SIG-M5 (cell line): Measurements from ENCODE around the gene RGS10.
"Not testable (repeated sequence)": the region's sequence is repeated elsewhere in the genome, so short reads cannot be mapped to it uniquely, and the experiment has no call there.

Source experiments
- DNase-seq: peaks from one replicate; lab custom pipeline; 2025; lab: John Stamatoyannopoulos, UW

The RGS10 gene

GRCh38 chr10:119542357-119542987, at the start of gene RGS10:
TSS of gene RGS10 (minus strand) at chr10:119542719. CDS start at chr10:119542638, 81 bp downstream.
- DNase-seq: peak; percentile 30

- DNase-seq: no peak
Observed at GRCh38 chr10:119588071-119588470, 45.6 kb upstream of the RGS10 start.

GRCh38 chr10:119578355-119578754, 35.8 kb upstream of the RGS10 start:
- DNase-seq: no peak

- no peak for DNase-seq
Observed at GRCh38 chr10:119575991-119576390, 33.5 kb upstream of the RGS10 start.

GRCh38 chr10:119575506-119575905, 33.0 kb upstream of the RGS10 start:
- DNase-seq: no peak

- no peak for DNase-seq
Observed at GRCh38 chr10:119567978-119568377, 25.5 kb upstream of the RGS10 start.

GRCh38 chr10:119562097-119562496, 19.6 kb upstream of the RGS10 start:
- no peak for DNase-seq

- DNase-seq: not testable (repeated sequence)
Observed at GRCh38 chr10:119559511-119559910, 17.0 kb upstream of the RGS10 start.

GRCh38 chr10:119556081-119556480, 13.6 kb upstream of the RGS10 start:
- DNase-seq: not testable (repeated sequence)

GRCh38 chr10:119555178-119555784, 12.8 kb upstream of the RGS10 start:
- no peak for DNase-seq

- no peak for DNase-seq
Observed at GRCh38 chr10:119550827-119551226, 8.3 kb upstream of the RGS10 start.

GRCh38 chr10:119549247-119549999, 6.9 kb upstream of the RGS10 start:
- DNase-seq: no peak

- DNase-seq: no peak
Observed at GRCh38 chr10:119546009-119546408, 3.5 kb upstream of the RGS10 start.

- no peak for DNase-seq
Observed at GRCh38 chr10:119545310-119545709, 2.8 kb upstream of the RGS10 start.

- no peak for DNase-seq
Observed at GRCh38 chr10:119543814-119544642, 1.5 kb upstream of the RGS10 start.

- DNase-seq: no peak
Observed at GRCh38 chr10:119542988-119543813, 682 bp upstream of the RGS10 start.

GRCh38 chr10:119541459-119542356, 811 bp downstream of the RGS10 start:
- DNase-seq: no peak

- DNase-seq: no peak
Observed at GRCh38 chr10:119541046-119541445, 1.5 kb downstream of the RGS10 start.

GRCh38 chr10:119540038-119540437, 2.5 kb downstream of the RGS10 start:
- no peak for DNase-seq

- no peak for DNase-seq
Observed at GRCh38 chr10:119539359-119539825, 3.1 kb downstream of the RGS10 start.
